H1 (cell line): ENCODE data around the gene GIGYF2. TPM values are rescaled to one million over a fixed set of nuclear protein-coding genes. Genes with fewer than 3 reads are reported as not detected.

Experiments
- CTCF ChIA-PET: fragments of 300-600 bp; sonication (Branson Sonifier 250); formaldehyde crosslinking; loops from one replicate; lab custom pipeline; 2021; ENCODE audit not compliant: partially characterized antibody; lab: Charles Lee
- POLR2A ChIA-PET: fragments of 300-600 bp; sonication (Branson Sonifier 250); formaldehyde crosslinking; loops from one replicate; lab custom pipeline; 2021; ENCODE audit warnings: inconsistent platforms; ENCODE audit not compliant: partially characterized antibody; lab: Charles Lee
- DNase-seq, 2 experiments: peaks; one replicate each; pipeline versions ENCODE4 v3.0.0 to v3.0.0-alpha.2; 2010 to 2022; ENCODE audit warnings: low spot score in 2 of 2, low read depth in 1 of 2, mixed read lengths in 1 of 2
- FAIRE-seq: peaks from 2 replicates; lab custom pipeline; 2011; peaks lifted over from hg19 to GRCh38; lab: Jason Lieb, UNC
- H2AFZ ChIP-seq: 2 replicates; pipeline ENCODE4 v1.8.1; 2012; ENCODE audit warnings: low read length, inconsistent platforms
- H2AK5ac ChIP-seq: 2 replicates; pipeline ENCODE4 v1.6.1; 2013; ENCODE audit warnings: low read depth, low read length
- H2BK120ac ChIP-seq: replicated peaks from 2 replicates; pipeline ENCODE3; 2013; ENCODE audit warnings: low read depth, low read length, inconsistent platforms
- H2BK12ac ChIP-seq: 2 replicates; pipeline ENCODE4 v1.6.1; 2013; ENCODE audit warnings: low read depth, low read length
- H2BK15ac ChIP-seq: 2 replicates; pipeline ENCODE4 v1.6.1; 2013; ENCODE audit warnings: low read length
- H2BK20ac ChIP-seq: 2 replicates; pipeline ENCODE4 v1.6.1; 2013; ENCODE audit warnings: low read length
- H2BK5ac ChIP-seq: 2 replicates; pipeline ENCODE4 v1.6.1; 2013; ENCODE audit warnings: low read depth, low read length
- H3K14ac ChIP-seq: 2 replicates; pipeline ENCODE4 v1.6.1; 2013; ENCODE audit warnings: inconsistent platforms; ENCODE audit not compliant: insufficient read length
- H3K18ac ChIP-seq: 2 replicates; pipeline ENCODE4 v1.6.1; 2013; ENCODE audit warnings: low read length; ENCODE audit errors: extremely low read depth
- H3K23ac ChIP-seq: 2 replicates; pipeline ENCODE4 v1.6.1; 2013; ENCODE audit warnings: inconsistent platforms; ENCODE audit not compliant: insufficient read length
- H3K23me2 ChIP-seq: 2 replicates; pipeline ENCODE4 v1.6.1; 2013; ENCODE audit warnings: low read depth, low read length
- H3K27ac ChIP-seq: 2 replicates; pipeline ENCODE4 v1.6.1; 2011; ENCODE audit warnings: low read depth, low read length, inconsistent platforms
- H3K27me3 ChIP-seq, 4 experiments: replicated peaks in 1 of 4; 1 replicate in 1 of 4; 2 replicates in 3 of 4; pipeline versions ENCODE4 v1.6.1 to v1.8.1; 2011 to 2013; ENCODE audit warnings: low read length in 3 of 4, mild to moderate bottlenecking in 3 of 4, inconsistent platforms in 2 of 4, mixed read lengths in 2 of 4, moderate library complexity in 1 of 4; ENCODE audit not compliant: control insufficient read depth in 3 of 4, insufficient read depth in 3 of 4; ENCODE audit errors: extremely low read depth in 1 of 4
- H3K36me3 ChIP-seq, 4 experiments: 2 replicates each; pipeline versions ENCODE4 v1.6.1 to v1.8.1; 2011 to 2013; ENCODE audit warnings: mild to moderate bottlenecking in 4 of 4, low read length in 3 of 4, moderate library complexity in 2 of 4, control low read depth in 1 of 4, inconsistent platforms in 1 of 4; ENCODE audit not compliant: insufficient read depth in 4 of 4, control insufficient read depth in 2 of 4
- H3K4ac ChIP-seq: replicated peaks from 2 replicates; pipeline ENCODE3; 2013; ENCODE audit warnings: low read length, low read depth, mixed read lengths, inconsistent platforms; ENCODE audit not compliant: insufficient read length
- H3K4me1 ChIP-seq, 4 experiments: replicated peaks in 1 of 4; 1 replicate in 1 of 4; 2 replicates in 3 of 4; pipeline versions ENCODE4 v1.6.1 to v1.8.1; 2011 to 2013; ENCODE audit warnings: low read length in 3 of 4, inconsistent platforms in 2 of 4, mixed read lengths in 1 of 4; ENCODE audit not compliant: insufficient read depth in 4 of 4, control insufficient read depth in 3 of 4
- H3K4me2 ChIP-seq, 2 experiments: 2 replicates each; pipeline versions ENCODE4 v1.6.1 to v1.8.1; 2011 to 2013; ENCODE audit warnings: low read depth in 2 of 2, low read length in 2 of 2, control low read depth in 1 of 2, inconsistent platforms in 1 of 2, mild to moderate bottlenecking in 1 of 2; ENCODE audit not compliant: insufficient read depth in 1 of 2
- H3K4me3 ChIP-seq, 4 experiments: fragments of 200-600, 300-600 bp in 1 of 4; sonication (generic), shearing (Covaris generic), sonication (Bioruptor Twin) in 1 of 4; 2 replicates each; pipeline versions ENCODE4 v1.5.1 to v1.8.1; 2011 to 2016; ENCODE audit warnings: low read length in 4 of 4, low read depth in 3 of 4, control low read depth in 2 of 4, inconsistent platforms in 2 of 4, mild to moderate bottlenecking in 2 of 4, mixed read lengths in 1 of 4, moderate library complexity in 1 of 4; ENCODE audit not compliant: insufficient read depth in 2 of 4; ENCODE audit errors: extremely low read depth in 1 of 4
- H3K56ac ChIP-seq: replicated peaks from 2 replicates; pipeline ENCODE3; 2013; ENCODE audit warnings: low read depth, mild to moderate bottlenecking, mixed read lengths, low read length, inconsistent platforms; ENCODE audit not compliant: insufficient read length
- H3K79me1 ChIP-seq: 2 replicates; pipeline ENCODE4 v1.6.1; 2013; ENCODE audit warnings: low read depth, low read length, control low read depth
- H3K79me2 ChIP-seq, 2 experiments: 2 replicates each; pipeline versions ENCODE4 v1.6.1 to v1.8.1; 2012 to 2013; ENCODE audit warnings: low read length in 2 of 2, mild to moderate bottlenecking in 2 of 2, inconsistent platforms in 1 of 2; ENCODE audit not compliant: insufficient read depth in 2 of 2, control insufficient read depth in 1 of 2
- H3K9ac ChIP-seq, 4 experiments: replicated peaks in 1 of 4; 1 replicate in 1 of 4; 2 replicates in 3 of 4; pipeline versions ENCODE4 v1.6.1 to v1.8.1; 2011 to 2013; ENCODE audit warnings: low read depth in 3 of 4, low read length in 3 of 4, control low read depth in 2 of 4, mild to moderate bottlenecking in 2 of 4, moderate library complexity in 2 of 4, inconsistent platforms in 1 of 4; ENCODE audit errors: extremely low read depth in 1 of 4
- H3K9me3 ChIP-seq, 2 experiments: 2 replicates each; pipeline versions ENCODE4 v1.6.1 to v1.8.1; 2012 to 2013; ENCODE audit warnings: mild to moderate bottlenecking in 2 of 2, moderate library complexity in 2 of 2, control low read depth in 1 of 2, inconsistent platforms in 1 of 2, low read depth in 1 of 2, low read length in 1 of 2, mixed read lengths in 1 of 2; ENCODE audit not compliant: insufficient read depth in 2 of 2
- H4K20me1 ChIP-seq, 2 experiments: replicated peaks in 1 of 2; 2 replicates each; pipeline versions ENCODE3 to v1.8.1; 2011 to 2013; ENCODE audit warnings: inconsistent platforms in 2 of 2, low read length in 2 of 2, mild to moderate bottlenecking in 1 of 2; ENCODE audit not compliant: insufficient read depth in 2 of 2, control insufficient read depth in 1 of 2
- H4K5ac ChIP-seq: 2 replicates; pipeline ENCODE4 v1.6.1; 2013; ENCODE audit warnings: low read length, low read depth, mixed read lengths, inconsistent platforms; ENCODE audit not compliant: insufficient read length
- H4K8ac ChIP-seq: 2 replicates; pipeline ENCODE4 v1.8.0; 2013; ENCODE audit warnings: mild to moderate bottlenecking, moderate library complexity, low read length, inconsistent platforms; ENCODE audit not compliant: insufficient read depth; ENCODE audit errors: extremely low read depth
- H4K91ac ChIP-seq: replicated peaks from 2 replicates; pipeline ENCODE3; 2013; ENCODE audit warnings: low read length, mixed read lengths, inconsistent platforms; ENCODE audit not compliant: insufficient read length
- ATF2 ChIP-seq: IDR thresholded peaks from 2 replicates; pipeline ENCODE4 v1.6.1; 2012; ENCODE audit warnings: low read length, inconsistent platforms
- BACH1 ChIP-seq: IDR thresholded peaks from 2 replicates; pipeline ENCODE4 v1.6.1; 2012; ENCODE audit warnings: low read length, improper control_type of control experiment
- CTBP2 ChIP-seq: IDR thresholded peaks from 2 replicates; pipeline ENCODE4 v1.7.0; 2011; ENCODE audit warnings: borderline replicate concordance, mild to moderate bottlenecking, moderate library complexity, mixed read lengths, low read length; ENCODE audit not compliant: insufficient read depth, insufficient read length
- EP300 ChIP-seq, 2 experiments: IDR thresholded peaks; 1 replicate in 1 of 2; 2 replicates in 1 of 2; pipeline ENCODE4 v1.6.1; 2011 to 2012; ENCODE audit warnings: low read depth in 2 of 2, low read length in 2 of 2, mild to moderate bottlenecking in 2 of 2, borderline replicate concordance in 1 of 2, inconsistent platforms in 1 of 2, moderate library complexity in 1 of 2
- HDAC6 ChIP-seq: IDR thresholded peaks from one replicate; pipeline ENCODE4 v1.7.1; 2012; ENCODE audit warnings: low read depth, mild to moderate bottlenecking, inconsistent platforms, low read length, moderate library complexity
- KDM4A ChIP-seq: IDR thresholded peaks from one replicate; pipeline ENCODE4 v1.7.1; 2012; ENCODE audit warnings: low read depth, mild to moderate bottlenecking, moderate library complexity, low read length, inconsistent platforms; ENCODE audit not compliant: severe bottlenecking
- MAX ChIP-seq: IDR thresholded peaks from 2 replicates; pipeline ENCODE4 v1.6.1; 2012; ENCODE audit warnings: inconsistent platforms
- TAF7 ChIP-seq: optimal IDR thresholded peaks from 2 replicates; pipeline ENCODE3; 2011; ENCODE audit warnings: low read depth, mild to moderate bottlenecking, inconsistent platforms, low read length, moderate library complexity, borderline replicate concordance
- USF2 ChIP-seq: IDR thresholded peaks from 2 replicates; pipeline ENCODE4 v1.6.1; 2011; ENCODE audit warnings: low read length, improper control_type of control experiment
- ZNF274 ChIP-seq: IDR thresholded peaks from 2 replicates; pipeline ENCODE4 v1.7.0; 2012; ENCODE audit warnings: low read length, borderline replicate concordance; ENCODE audit errors: extremely low read depth
- WGBS, 2 experiments: shearing (Covaris generic) in 1 of 2; methylation state at CpG; one replicate each; pipeline versions ENCODE4 v1.1.6 to v1.1.7; 2013 to 2015; ENCODE audit warnings: low lambda C conversion rate in 2 of 2, mixed read lengths in 2 of 2, inconsistent platforms in 1 of 2, low coverage in 1 of 2, missing lambda C conversion rate in 1 of 2; ENCODE audit not compliant: insufficient replicate concordance in 2 of 2, insufficient coverage in 1 of 2, insufficient read length in 1 of 2; ENCODE audit errors: extremely low coverage in 1 of 2, missing lambda C conversion rate in 1 of 2; 5-methylcytosine and 5-hydroxymethylcytosine counted together
- polyA plus RNA-seq, 7 experiments: library from polyadenylated mRNA; depleted of rRNA in 3 of 7; stranded (reverse) in 5 of 7; unstranded in 2 of 7; fragments of >200 nt in 5 of 7; fragments of 200-250 nt in 2 of 7; gene quantifications; 1 replicate in 5 of 7; 2 replicates in 1 of 7; 4 replicates in 1 of 7; pipeline versions ENCODE4 v1.2.1 to v1.2.3, GENCODE V29; 2011 to 2013; ENCODE audit warnings: missing spikeins in 2 of 7, mixed read lengths in 2 of 7
- total RNA-seq: library from RNA; stranded (reverse); fragmentation: NEBNext Ultra II Directional; extraction: Animal tissue kit (Norgen Biotek cat#: 25700); gene quantifications from 2 replicates; pipeline ENCODE4 v1.2.1, GENCODE V29; 2021

The GIGYF2 gene
- total and polyA plus RNA-seq, 2 of the 8 experiments (the other 6 are each of a cell fraction or from before 2014, with no cell fraction given): 22.3 to 62.0 TPM

GRCh38 chr2:232721882-232722281 lies 24.8 kb downstream of the GIGYF2 start:
- Histone ChIP-seq H3K56ac (no peak overlapping the region), H3K4me3 (no peak overlapping the region), H2BK12ac (no peak overlapping the region), H4K5ac (no peak overlapping the region), H3K9ac (no peak overlapping the region), H3K79me1 (peaks cover 5% of the 10 kb centered on the region), H3K18ac (no peak overlapping the region), H4K8ac (no peak overlapping the region), H3K23me2 (no peaks in the 10 kb centered on the region), H2BK120ac (no peak overlapping the region), H4K91ac (no peak overlapping the region), H3K14ac (no peak overlapping the region), H3K36me3 (peaks cover 0 to 26% (median 4%) of the 10 kb centered on the region in 4 experiments; a peak in 3 of 8 replicates), H2BK20ac (no peak overlapping the region), H4K20me1 (peaks cover 3 to 14% of the 10 kb centered on the region in 2 experiments), H2AK5ac (no peak overlapping the region), H3K4ac (no peak overlapping the region), H3K27me3 (no peaks in the 10 kb centered on the region), H3K27ac (no peak overlapping the region), H2AFZ (no peak overlapping the region), H3K4me2 (no peak overlapping the region), H3K23ac (no peak overlapping the region), H3K9me3 (no peaks in the 10 kb centered on the region), H3K79me2 (peaks cover 0 to 66% of the 10 kb centered on the region in 2 experiments; a peak in 2 of 4 replicates), H2BK15ac (no peak overlapping the region), H3K4me1 (no peaks in the 10 kb centered on the region), H2BK5ac (no peak overlapping the region)
- no peak for DNase-seq
- ChIA-PET POLR2A (no interaction called here), CTCF (interaction anchor here (0.9 kb wide), 1 partner anchor 10 kb away, joined by 4 read pairs; no protein-coding TSS in a partner anchor)
- FAIRE-seq: no peak
- 89% methylated on average over 2 of the region's 2 CpGs; no CpG with 5 or more reads in 1 of the 2 experiments for WGBS, 2 experiments
- TF ChIP-seq EP300 (IDR thresholded peaks at IDR 0.05; ENCODE audit: borderline replicate concordance in 1 of 2, low read depth in 2 of 2, low read length in 2 of 2): no peak
- TF ChIP-seq TAF7: no peak
- TF ChIP-seq ZNF274: no peak
- no peak for TF ChIP-seq USF2
- no peak for TF ChIP-seq ATF2
- TF ChIP-seq KDM4A: no peak
- no peak for TF ChIP-seq HDAC6
- no peak for TF ChIP-seq BACH1
- no peak for TF ChIP-seq CTBP2
- TF ChIP-seq MAX: no peak
